IPS-20b (cell line): Measurements from ENCODE around the gene SPRTN.
A peak's percentile ranks its signal among the peaks of the same experiment; 100 is the strongest.

Source experiments
- H3K27ac ChIP-seq: one replicate; pipeline ENCODE4 v1.5.1; 2013; ENCODE audit warnings: low read length
- H3K27me3 ChIP-seq: 2 replicates; pipeline ENCODE4 v1.6.1; 2013; ENCODE audit warnings: mild to moderate bottlenecking, low read length, inconsistent platforms; ENCODE audit not compliant: insufficient read depth
- H3K36me3 ChIP-seq: 2 replicates; pipeline ENCODE4 v1.6.1; 2013; ENCODE audit warnings: low read depth, mild to moderate bottlenecking, inconsistent platforms, low read length, moderate library complexity; ENCODE audit not compliant: insufficient read depth
- H3K4me1 ChIP-seq: 2 replicates; pipeline ENCODE4 v1.6.1; 2013; ENCODE audit warnings: mild to moderate bottlenecking, control low read depth, inconsistent platforms, low read length, moderate library complexity; ENCODE audit not compliant: insufficient read depth
- H3K4me3 ChIP-seq: 2 replicates; pipeline ENCODE4 v1.5.1; 2013; ENCODE audit warnings: mild to moderate bottlenecking, low read length, inconsistent platforms
- H3K9ac ChIP-seq: 2 replicates; pipeline ENCODE4 v1.6.1; 2013; ENCODE audit warnings: low read depth, mild to moderate bottlenecking, inconsistent platforms, low read length, moderate library complexity
- H3K9me3 ChIP-seq: 2 replicates; pipeline ENCODE4 v1.6.1; 2013; ENCODE audit warnings: mild to moderate bottlenecking, low read depth, low read length, inconsistent platforms; ENCODE audit not compliant: insufficient read depth

The SPRTN gene

GRCh38 chr1:231319080-231319479, 19.0 kb upstream of the SPRTN start:
- Histone ChIP-seq H3K9ac (no peak overlapping the region), H3K27ac (no peak overlapping the region), H3K9me3 (no peaks in the 10 kb centered on the region), H3K36me3 (no peaks in the 10 kb centered on the region), H3K27me3 (no peaks in the 10 kb centered on the region), H3K4me1 (no peaks in the 10 kb centered on the region), H3K4me3 (no peak overlapping the region)

GRCh38 chr1:231322880-231323530, 15.1 kb upstream of the SPRTN start:
- H3K27ac ChIP-seq = no peak overlapping the region
- H3K9ac ChIP-seq = no peak overlapping the region
- no peaks in the 10 kb centered on the region for H3K36me3 ChIP-seq
- H3K4me1 ChIP-seq = no peaks in the 10 kb centered on the region
- no peaks in the 10 kb centered on the region for H3K27me3 ChIP-seq
- H3K9me3 ChIP-seq = no peaks in the 10 kb centered on the region
- no peak overlapping the region for H3K4me3 ChIP-seq

- H3K27ac ChIP-seq = no peak overlapping the region
- no peak overlapping the region for H3K9ac ChIP-seq
- H3K27me3 ChIP-seq = no peaks in the 10 kb centered on the region
- H3K36me3 ChIP-seq = no peaks in the 10 kb centered on the region
- H3K9me3 ChIP-seq = no peaks in the 10 kb centered on the region
- no peak overlapping the region for H3K4me3 ChIP-seq
- H3K4me1 ChIP-seq = no peaks in the 10 kb centered on the region
Measured at GRCh38 chr1:231324660-231325059, 13.4 kb upstream of the SPRTN start.

- H3K36me3 ChIP-seq = no peaks in the 10 kb centered on the region
- no peak overlapping the region for H3K9ac ChIP-seq
- H3K9me3 ChIP-seq = no peaks in the 10 kb centered on the region
- no peaks in the 10 kb centered on the region for H3K27me3 ChIP-seq
- no peak overlapping the region for H3K4me3 ChIP-seq
- H3K27ac ChIP-seq = no peak overlapping the region
- H3K4me1 ChIP-seq = no peaks in the 10 kb centered on the region
Measured at GRCh38 chr1:231326248-231326647, 11.8 kb upstream of the SPRTN start.

- Histone ChIP-seq H3K9ac (no peak overlapping the region), H3K4me3 (no peak overlapping the region), H3K4me1 (no peaks in the 10 kb centered on the region)
Measured at GRCh38 chr1:231327617-231328016, 10.5 kb upstream of the SPRTN start.

GRCh38 chr1:231329483-231329882, 8.6 kb upstream of the SPRTN start:
- Histone ChIP-seq H3K27me3 (no peaks in the 10 kb centered on the region), H3K27ac (no peak overlapping the region), H3K4me1 (no peaks in the 10 kb centered on the region; the same call in 1 of the 2 replicates), H3K4me3 (no peak overlapping the region), H3K9ac (no peak overlapping the region), H3K9me3 (no peaks in the 10 kb centered on the region), H3K36me3 (no peaks in the 10 kb centered on the region)

More at GRCh38 chr1:231327617-231328016, 10.5 kb upstream of the SPRTN start:
- Histone ChIP-seq H3K36me3 (no peaks in the 10 kb centered on the region), H3K27ac (no peak overlapping the region), H3K9me3 (no peaks in the 10 kb centered on the region), H3K27me3 (no peaks in the 10 kb centered on the region)

- H3K27ac ChIP-seq = no peak overlapping the region
- no peaks in the 10 kb centered on the region for H3K36me3 ChIP-seq
- peak overlapping the region; percentile 98; the same call in 1 of the 2 replicates for H3K4me3 ChIP-seq
- H3K4me1 ChIP-seq = peaks cover 11% of the 10 kb centered on the region
- no peaks in the 10 kb centered on the region for H3K27me3 ChIP-seq
- no peak overlapping the region for H3K9ac ChIP-seq
- H3K9me3 ChIP-seq = no peaks in the 10 kb centered on the region
Measured at GRCh38 chr1:231332761-231333160, 5.3 kb upstream of the SPRTN start.

GRCh38 chr1:231334079-231334666, 3.9 kb upstream of the SPRTN start:
- Histone ChIP-seq H3K36me3 (no peaks in the 10 kb centered on the region), H3K4me3 (peak overlapping the region; percentile 98), H3K9me3 (no peaks in the 10 kb centered on the region), H3K27me3 (no peaks in the 10 kb centered on the region), H3K9ac (peak overlapping the region; percentile 17; the same call in 1 of the 2 replicates), H3K4me1 (peaks cover 12% of the 10 kb centered on the region), H3K27ac (no peak overlapping the region)

GRCh38 chr1:231334952-231335351, 3.1 kb upstream of the SPRTN start:
- peak overlapping the region; percentile 17; the same call in 1 of the 2 replicates for H3K9ac ChIP-seq
- no peaks in the 10 kb centered on the region for H3K27me3 ChIP-seq
- peaks cover 18% of the 10 kb centered on the region for H3K4me1 ChIP-seq
- no peaks in the 10 kb centered on the region for H3K9me3 ChIP-seq
- H3K4me3 ChIP-seq = peak overlapping the region; percentile 98
- H3K36me3 ChIP-seq = no peaks in the 10 kb centered on the region
- H3K27ac ChIP-seq = no peak overlapping the region

GRCh38 chr1:231335663-231336602, 2.2 kb upstream of the SPRTN start:
- Histone ChIP-seq H3K36me3 (peaks cover 9% of the 10 kb centered on the region), H3K9ac (peak overlapping the region; percentile 96), H3K27me3 (no peaks in the 10 kb centered on the region), H3K9me3 (no peaks in the 10 kb centered on the region), H3K4me1 (peaks cover 18% of the 10 kb centered on the region), H3K4me3 (peak overlapping the region; percentile 98), H3K27ac (no peak overlapping the region)

- Histone ChIP-seq H3K9me3 (no peaks in the 10 kb centered on the region), H3K36me3 (peaks cover 19% of the 10 kb centered on the region), H3K9ac (peak overlapping the region; percentile 96; the same call in 1 of the 2 replicates), H3K4me1 (peaks cover 18% of the 10 kb centered on the region), H3K4me3 (peak overlapping the region; percentile 98), H3K27ac (no peak overlapping the region), H3K27me3 (no peaks in the 10 kb centered on the region)
Measured at GRCh38 chr1:231337043-231337471, 1.0 kb upstream of the SPRTN start.
